GM06990 (cell line): Measurements from ENCODE around the gene CEP72.

Experiments used
- DNase-seq: peaks from one replicate; pipeline ENCODE4 v3.0.0-alpha.2; 2011; ENCODE audit not compliant: insufficient read length; ENCODE audit errors: extremely low read depth
- H3K27me3 ChIP-seq: replicated peaks from 2 replicates; pipeline ENCODE4 v1.6.0; 2011; ENCODE audit warnings: low read length; ENCODE audit not compliant: control insufficient read depth, insufficient read depth
- H3K36me3 ChIP-seq: 2 replicates; pipeline ENCODE4 v1.5.1; 2011; ENCODE audit warnings: low read length; ENCODE audit not compliant: control insufficient read depth, insufficient read depth
- H3K4me3 ChIP-seq: replicated peaks from 2 replicates; pipeline ENCODE4 v1.5.1; 2011; ENCODE audit warnings: low read depth, mild to moderate bottlenecking, control low read depth, low read length
- TF ChIP-seq, protein P1 (sequence below): IDR thresholded peaks from 2 replicates; pipeline ENCODE4 v1.5.1; 2011; ENCODE audit warnings: low read length, control low read depth, mild to moderate bottlenecking, inconsistent platforms; ENCODE audit not compliant: insufficient read depth, poor library complexity, severe bottlenecking

The CEP72 gene

DNA sequence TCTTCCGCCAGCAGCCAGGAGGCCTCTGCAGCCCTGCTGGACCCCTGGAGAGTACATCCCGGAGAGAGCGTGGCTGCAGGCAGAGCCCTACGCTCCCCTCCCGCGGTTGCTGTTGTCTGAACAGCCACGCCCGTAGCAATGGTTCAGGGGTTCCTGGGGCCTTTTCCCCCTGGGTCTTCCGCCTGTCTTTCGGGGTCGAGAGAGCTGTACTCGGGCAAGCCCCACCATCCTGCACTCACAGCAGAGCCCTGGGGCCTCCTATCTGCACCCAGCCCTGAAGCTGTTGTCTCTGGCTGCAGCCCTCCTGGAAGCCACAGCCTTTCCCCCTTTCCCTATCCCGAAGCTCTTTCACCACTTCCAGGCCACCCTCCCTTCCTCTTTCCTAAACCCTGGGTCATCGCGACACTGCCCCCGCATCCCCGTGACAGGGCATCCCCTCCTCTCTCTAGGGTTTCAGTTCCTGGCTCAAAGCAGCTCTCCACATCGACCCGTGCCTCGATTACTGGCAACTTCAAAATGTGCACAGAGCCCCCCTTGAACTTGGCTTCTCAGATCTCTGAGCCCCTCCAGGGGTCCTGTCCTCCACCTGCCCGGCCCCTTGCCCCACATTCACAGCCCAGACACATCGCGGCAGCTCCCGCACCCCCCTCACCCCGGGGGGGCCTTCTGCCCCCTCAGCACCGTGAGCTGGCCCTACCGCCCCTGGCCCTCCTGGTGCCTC lies 43.9 kb upstream of the CEP72 start:
- TF ChIP-seq, protein P1, sequence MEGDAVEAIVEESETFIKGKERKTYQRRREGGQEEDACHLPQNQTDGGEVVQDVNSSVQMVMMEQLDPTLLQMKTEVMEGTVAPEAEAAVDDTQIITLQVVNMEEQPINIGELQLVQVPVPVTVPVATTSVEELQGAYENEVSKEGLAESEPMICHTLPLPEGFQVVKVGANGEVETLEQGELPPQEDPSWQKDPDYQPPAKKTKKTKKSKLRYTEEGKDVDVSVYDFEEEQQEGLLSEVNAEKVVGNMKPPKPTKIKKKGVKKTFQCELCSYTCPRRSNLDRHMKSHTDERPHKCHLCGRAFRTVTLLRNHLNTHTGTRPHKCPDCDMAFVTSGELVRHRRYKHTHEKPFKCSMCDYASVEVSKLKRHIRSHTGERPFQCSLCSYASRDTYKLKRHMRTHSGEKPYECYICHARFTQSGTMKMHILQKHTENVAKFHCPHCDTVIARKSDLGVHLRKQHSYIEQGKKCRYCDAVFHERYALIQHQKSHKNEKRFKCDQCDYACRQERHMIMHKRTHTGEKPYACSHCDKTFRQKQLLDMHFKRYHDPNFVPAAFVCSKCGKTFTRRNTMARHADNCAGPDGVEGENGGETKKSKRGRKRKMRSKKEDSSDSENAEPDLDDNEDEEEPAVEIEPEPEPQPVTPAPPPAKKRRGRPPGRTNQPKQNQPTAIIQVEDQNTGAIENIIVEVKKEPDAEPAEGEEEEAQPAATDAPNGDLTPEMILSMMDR, result no peak
- no peak overlapping the region for H3K4me3 ChIP-seq
- no peaks in the 10 kb centered on the region for H3K36me3 ChIP-seq
- no peak for DNase-seq
- H3K27me3 ChIP-seq, result no peaks in the 10 kb centered on the region; the same call in 1 of the 2 replicates

DNA sequence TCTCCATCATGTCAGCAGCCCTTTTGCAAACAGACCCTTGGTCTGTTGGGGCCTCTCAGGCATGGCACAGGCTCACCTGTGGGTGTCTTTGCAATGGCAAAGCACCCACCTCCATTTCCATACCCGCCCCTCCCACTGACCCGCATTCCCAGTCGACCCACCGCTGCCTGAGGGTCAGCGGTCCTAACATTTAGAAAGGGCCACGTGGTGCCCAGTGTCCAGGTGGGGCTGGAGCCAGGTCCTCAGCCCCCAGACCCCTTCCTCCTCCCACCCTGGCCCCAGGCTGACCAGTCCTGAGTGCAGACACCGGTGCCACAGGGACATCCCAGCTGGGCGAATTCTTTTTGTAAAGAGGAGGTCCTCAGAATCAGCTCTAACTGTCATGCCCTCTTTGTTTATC lies 43.3 kb upstream of the CEP72 start:
- TF ChIP-seq, protein P1, result no peak
- Histone ChIP-seq H3K4me3 (no peak overlapping the region), H3K27me3 (no peaks in the 10 kb centered on the region; the same call in 1 of the 2 replicates), H3K36me3 (no peaks in the 10 kb centered on the region)
- no peak for DNase-seq

DNA sequence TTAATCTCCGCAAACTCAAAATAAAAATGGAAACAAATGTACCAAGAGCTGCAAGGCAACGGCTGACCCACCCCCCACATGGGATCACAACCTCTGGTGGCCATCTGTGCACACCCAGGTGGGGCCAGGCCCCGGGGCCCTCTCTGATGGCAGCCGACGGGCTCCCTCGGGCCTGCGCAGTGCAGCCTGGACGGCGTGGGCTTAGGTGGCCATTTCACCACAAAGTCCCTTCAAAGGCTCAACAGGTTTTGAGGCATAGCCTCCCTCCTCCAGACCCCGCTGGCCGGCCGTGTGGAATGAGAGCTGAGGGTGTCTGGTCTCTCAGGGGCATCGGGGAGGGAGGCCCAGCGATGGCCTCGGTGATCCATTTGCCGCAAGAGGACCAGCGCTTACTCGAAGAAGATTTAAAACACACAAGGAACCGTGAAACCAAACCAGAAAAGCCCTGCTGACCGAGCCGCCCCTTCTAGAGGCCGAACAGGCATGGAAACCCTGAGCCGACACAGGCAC lies 42.7 kb upstream of the CEP72 start:
- no peak for DNase-seq
- TF ChIP-seq, protein P1, result no peak
- H3K4me3 ChIP-seq, result no peak overlapping the region
- no peaks in the 10 kb centered on the region; the same call in 1 of the 2 replicates for H3K27me3 ChIP-seq
- no peaks in the 10 kb centered on the region for H3K36me3 ChIP-seq

DNA sequence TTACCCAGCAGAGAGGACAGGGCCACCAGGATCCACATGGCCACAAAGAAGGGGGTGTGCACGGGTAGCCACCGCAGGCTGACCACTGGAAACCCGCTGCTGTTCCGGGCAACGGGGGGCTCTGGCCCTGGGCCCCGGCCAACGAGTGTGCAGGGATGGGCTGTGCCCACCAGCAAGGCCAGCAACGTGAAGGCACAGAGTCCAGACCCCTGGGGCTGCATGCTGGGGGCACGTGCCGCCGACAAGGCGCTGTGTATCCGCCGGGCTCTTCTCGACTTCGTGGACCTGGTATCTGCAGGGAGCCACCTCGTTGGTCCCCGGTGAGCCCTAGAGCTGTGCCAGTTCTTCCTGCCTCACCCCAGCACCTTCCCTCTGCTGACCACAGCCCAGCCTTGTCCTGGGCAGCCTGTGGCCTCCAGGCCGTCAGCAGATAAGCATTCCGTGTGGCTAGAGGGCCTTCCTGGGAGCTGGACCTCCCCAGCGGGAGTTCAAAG lies 42.2 kb upstream of the CEP72 start:
- no peak for DNase-seq
- no peaks in the 10 kb centered on the region; the same call in 1 of the 2 replicates for H3K27me3 ChIP-seq
- TF ChIP-seq, protein P1, result no peak
- H3K4me3 ChIP-seq, result no peak overlapping the region
- no peaks in the 10 kb centered on the region for H3K36me3 ChIP-seq

DNA sequence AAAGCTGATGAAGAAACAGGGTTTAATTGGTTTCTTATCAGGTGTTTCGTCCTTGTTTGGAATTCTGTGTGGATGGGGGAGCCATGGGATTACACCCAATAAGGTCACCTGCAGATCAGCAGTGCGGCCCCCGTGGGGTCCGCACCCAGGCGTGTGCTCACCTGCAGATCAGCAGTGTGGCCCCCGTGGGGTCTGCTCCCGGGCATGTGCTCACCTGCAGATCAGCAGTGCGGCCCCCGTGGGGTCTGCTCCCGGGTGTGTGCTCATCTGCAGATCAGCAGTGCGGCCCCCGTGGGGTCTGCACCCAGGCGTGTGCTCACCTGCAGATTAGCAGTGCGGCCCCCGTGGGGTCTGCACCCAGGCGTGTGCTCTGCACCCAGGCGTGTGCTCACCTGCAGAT lies 41.7 kb upstream of the CEP72 start:
- no peaks in the 10 kb centered on the region; the same call in 1 of the 2 replicates for H3K27me3 ChIP-seq
- no peak for DNase-seq
- TF ChIP-seq, protein P1, result no peak
- H3K4me3 ChIP-seq, result no peak overlapping the region
- H3K36me3 ChIP-seq, result no peaks in the 10 kb centered on the region

DNA sequence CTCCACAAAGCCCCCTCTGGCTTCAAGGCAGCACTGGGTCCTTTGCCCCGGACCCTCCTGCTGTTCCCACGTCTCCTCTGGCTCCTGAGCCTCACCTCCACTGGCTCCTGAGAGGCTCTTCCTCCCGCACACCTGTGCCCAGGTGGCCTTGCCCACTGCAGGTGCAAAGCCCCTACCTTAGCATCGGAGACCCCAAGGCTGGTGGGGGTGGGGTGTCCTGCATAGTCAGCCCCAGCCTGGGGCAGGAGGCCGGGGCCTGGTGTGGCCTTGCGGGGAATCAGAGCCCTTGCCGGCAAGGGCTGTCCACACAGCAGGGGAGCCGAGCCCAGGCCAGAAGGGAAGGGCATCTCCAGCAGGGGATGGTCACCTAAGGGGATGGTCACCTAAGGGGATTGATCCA lies 41.3 kb upstream of the CEP72 start:
- Histone ChIP-seq H3K27me3 (no peaks in the 10 kb centered on the region; the same call in 1 of the 2 replicates), H3K36me3 (no peaks in the 10 kb centered on the region), H3K4me3 (no peak overlapping the region)
- TF ChIP-seq, protein P1, result no peak
- DNase-seq, result no peak
